ENCODE measurements around the gene ARFGAP1.

DNA sequence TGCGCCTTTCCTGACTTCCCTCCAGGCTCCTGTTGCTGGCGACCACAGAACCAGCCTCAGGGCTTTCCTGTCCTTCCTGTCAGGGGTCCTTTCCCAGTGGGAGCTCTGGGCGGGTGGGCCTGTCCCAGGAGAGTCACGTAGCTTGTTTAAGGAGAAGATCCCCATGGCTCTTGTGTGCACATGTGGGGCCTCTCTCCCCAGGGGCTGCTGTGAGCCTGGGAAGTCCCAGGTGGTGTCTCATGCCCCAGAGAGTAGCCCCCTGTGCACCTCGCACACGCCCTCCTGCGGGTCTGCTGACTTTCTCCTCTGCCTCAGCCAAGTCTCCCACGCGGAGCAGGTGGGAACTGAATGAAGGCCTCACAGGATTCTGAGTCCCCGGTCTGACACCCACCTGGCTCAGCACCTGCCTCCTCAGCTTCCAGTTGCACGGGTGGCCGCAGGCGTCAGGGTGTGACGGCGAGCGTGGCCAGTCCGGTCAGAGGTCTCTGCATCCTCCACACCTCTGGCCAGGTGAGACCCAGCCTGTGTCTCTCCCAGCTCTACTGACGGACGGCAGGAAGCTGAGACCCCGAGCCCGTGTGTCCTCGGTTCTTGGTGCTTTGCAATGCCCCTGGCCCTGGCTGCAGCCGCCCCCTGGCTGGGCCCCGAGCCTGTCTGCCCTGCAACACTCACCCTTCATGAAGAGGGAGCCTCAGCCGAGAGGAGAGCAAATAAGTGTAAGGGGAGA lies 12.7 kb upstream of the ARFGAP1 start:
- TF ChIP-seq POLR2AphosphoS5 (IDR thresholded peaks at IDR 0.05; ENCODE audit: low read depth, low read length) (no peak), POLR2A (IDR thresholded peaks at IDR 0.05; ENCODE audit: low read depth, low read length) (no peak), TAF1 (IDR thresholded peaks at IDR 0.05; ENCODE audit: low read depth, low read length) (no peak), SPI1 (IDR thresholded peaks at IDR 0.05; ENCODE audit: low read depth, low read length) (no peak), POU2F2 (IDR thresholded peaks at IDR 0.05; ENCODE audit: low read depth, low read length) (no peak)

Measured in GM12891 (cell line).